Fibroblast of lung (primary cell): ENCODE measurements around the gene AFP. TPM values are rescaled to one million over a fixed set of nuclear protein-coding genes. Genes with fewer than 3 reads are reported as not detected.

Experiments
- DNase-seq, 2 donors: peaks; one replicate each; pipeline versions ENCODE4 v3.0.0 to v3.0.0-alpha.2; 2010; ENCODE audit warnings: low read depth in 2 of 2
- H2AFZ ChIP-seq: 2 replicates; pipeline ENCODE4 v1.5.1; 2012; ENCODE audit warnings: low read length, control low read depth, inconsistent platforms
- H3K27ac ChIP-seq: 2 replicates; pipeline ENCODE4 v1.5.1; 2011; ENCODE audit warnings: low read length, control low read depth; ENCODE audit not compliant: insufficient read depth
- H3K27me3 ChIP-seq: 2 replicates; pipeline ENCODE4 v1.5.1; 2011; ENCODE audit warnings: mild to moderate bottlenecking, low read length; ENCODE audit not compliant: control insufficient read depth, insufficient read depth
- H3K36me3 ChIP-seq: 2 replicates; pipeline ENCODE4 v1.5.1; 2011; ENCODE audit warnings: low read length; ENCODE audit not compliant: control insufficient read depth, insufficient read depth
- H3K4me1 ChIP-seq: 2 replicates; pipeline ENCODE4 v1.5.1; 2011; ENCODE audit warnings: low read length; ENCODE audit not compliant: control insufficient read depth, insufficient read depth; ENCODE audit errors: extremely low read depth
- H3K4me2 ChIP-seq: 2 replicates; pipeline ENCODE4 v1.5.1; 2011; ENCODE audit warnings: low read length, control low read depth; ENCODE audit not compliant: insufficient read depth; ENCODE audit errors: extremely low read depth
- H3K4me3 ChIP-seq, 4 experiments: fragments of 200-600 bp in 1 of 4; sonication (generic) in 1 of 4; replicated peaks in 1 of 4; 2 replicates each; pipeline ENCODE4 v1.5.1; 2011 to 2016; ENCODE audit warnings: low read length in 4 of 4, low read depth in 3 of 4, mild to moderate bottlenecking in 3 of 4, control low read depth in 2 of 4, inconsistent platforms in 1 of 4, mixed read lengths in 1 of 4; ENCODE audit not compliant: insufficient read depth in 1 of 4; ENCODE audit errors: control extremely low read depth in 1 of 4
- H3K79me2 ChIP-seq: 2 replicates; pipeline ENCODE4 v1.5.1; 2012; ENCODE audit warnings: mild to moderate bottlenecking, low read length, inconsistent platforms; ENCODE audit not compliant: control insufficient read depth, insufficient read depth
- H3K9ac ChIP-seq: 2 replicates; pipeline ENCODE4 v1.5.1; 2011; ENCODE audit warnings: mild to moderate bottlenecking, low read length, control low read depth; ENCODE audit not compliant: insufficient read depth
- H3K9me3 ChIP-seq: 2 replicates; pipeline ENCODE4 v1.5.1; 2012; ENCODE audit warnings: low read depth, low read length; ENCODE audit not compliant: control insufficient read depth, insufficient read depth
- H4K20me1 ChIP-seq: 2 replicates; pipeline ENCODE4 v1.5.1; 2011; ENCODE audit warnings: low read length; ENCODE audit not compliant: control insufficient read depth, insufficient read depth; ENCODE audit errors: extremely low read depth
- EZH2 ChIP-seq: IDR thresholded peaks from 2 replicates; pipeline ENCODE4 v1.5.1; 2012; ENCODE audit warnings: low read length, control low read depth, mild to moderate bottlenecking; ENCODE audit errors: missing control alignments
- polyA plus RNA-seq, 2 donors: library from polyadenylated mRNA; depleted of rRNA in 1 of 2; stranded (reverse) in 1 of 2; unstranded in 1 of 2; fragments of >200 nt; gene quantifications; 2 replicates each; pipeline ENCODE4 v1.2.1, GENCODE V29; 2011 to 2012; ENCODE audit warnings: missing spikeins in 1 of 2
- total RNA-seq: library from RNA; depleted of rRNA; stranded (reverse); fragments of >200 nt; gene quantifications from 2 replicates; pipeline ENCODE4 v1.2.1, GENCODE V29; 2014
- TF ChIP-seq, protein P1 (sequence below), 2 donors: IDR thresholded peaks in 1 of 2; conservative IDR thresholded peaks in 1 of 2; 1 replicate in 1 of 2; 2 replicates in 1 of 2; pipeline ENCODE4 v1.5.1; 2011 to 2012; ENCODE audit warnings: low read length in 2 of 2, control low read depth in 1 of 2, inconsistent platforms in 1 of 2, low read depth in 1 of 2, mild to moderate bottlenecking in 1 of 2

The AFP gene
- total and polyA plus RNA-seq, 2 donors (not counting 1 experiment from before 2014, with no cell fraction given): 0.35 to 0.83 TPM

DNA sequence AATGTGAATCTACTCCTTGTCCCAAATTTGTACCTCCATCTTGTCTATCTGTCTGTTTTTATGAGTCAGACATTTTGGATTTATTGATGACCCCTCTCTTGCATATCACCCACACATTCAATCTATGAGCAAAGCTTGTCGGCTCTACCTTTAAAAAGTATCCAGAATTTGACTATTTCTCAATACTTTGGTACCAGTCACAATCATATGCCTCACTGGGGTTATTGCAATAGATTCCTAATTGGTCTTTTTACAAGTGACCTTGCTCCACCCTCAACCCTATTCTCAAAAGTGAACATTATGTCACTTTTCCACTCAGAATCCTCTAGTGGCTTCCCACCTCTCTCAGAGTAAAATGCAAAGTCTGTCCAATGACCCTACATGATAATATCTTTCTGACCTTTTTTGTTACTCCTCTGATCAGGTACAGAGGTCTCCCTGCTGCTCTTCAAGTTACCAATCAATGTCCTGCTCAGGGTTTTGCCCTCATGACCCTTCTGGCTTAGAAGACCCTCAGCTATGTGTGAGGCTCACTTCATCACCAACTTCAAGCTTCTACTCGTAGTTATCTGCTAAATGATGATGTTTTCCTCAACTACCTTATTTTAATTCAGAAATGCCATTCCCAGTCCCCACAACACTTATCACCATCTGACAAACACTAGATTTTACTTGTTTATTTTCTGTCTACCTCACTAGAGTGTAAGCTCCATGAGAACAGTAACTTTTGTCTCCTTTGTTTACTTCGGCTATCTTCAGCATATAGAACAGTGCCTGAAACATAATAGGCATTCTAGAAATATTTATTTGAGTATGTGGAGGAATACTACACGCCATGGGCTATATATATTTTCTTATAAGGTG, 22.4 kb downstream of the AFP start:
- H3K27me3 ChIP-seq: no peaks in the 10 kb centered on the region
- no peak overlapping the region for H3K9ac ChIP-seq
- H3K4me3 ChIP-seq: no peak overlapping the region
- no peak for DNase-seq
- H4K20me1 ChIP-seq: no peaks in the 10 kb centered on the region
- no peaks in the 10 kb centered on the region for H3K4me1 ChIP-seq
- no peaks in the 10 kb centered on the region for H3K9me3 ChIP-seq
- no peaks in the 10 kb centered on the region for H3K79me2 ChIP-seq
- H3K36me3 ChIP-seq: no peaks in the 10 kb centered on the region
- no peak for TF ChIP-seq EZH2
- TF ChIP-seq, protein P1, sequence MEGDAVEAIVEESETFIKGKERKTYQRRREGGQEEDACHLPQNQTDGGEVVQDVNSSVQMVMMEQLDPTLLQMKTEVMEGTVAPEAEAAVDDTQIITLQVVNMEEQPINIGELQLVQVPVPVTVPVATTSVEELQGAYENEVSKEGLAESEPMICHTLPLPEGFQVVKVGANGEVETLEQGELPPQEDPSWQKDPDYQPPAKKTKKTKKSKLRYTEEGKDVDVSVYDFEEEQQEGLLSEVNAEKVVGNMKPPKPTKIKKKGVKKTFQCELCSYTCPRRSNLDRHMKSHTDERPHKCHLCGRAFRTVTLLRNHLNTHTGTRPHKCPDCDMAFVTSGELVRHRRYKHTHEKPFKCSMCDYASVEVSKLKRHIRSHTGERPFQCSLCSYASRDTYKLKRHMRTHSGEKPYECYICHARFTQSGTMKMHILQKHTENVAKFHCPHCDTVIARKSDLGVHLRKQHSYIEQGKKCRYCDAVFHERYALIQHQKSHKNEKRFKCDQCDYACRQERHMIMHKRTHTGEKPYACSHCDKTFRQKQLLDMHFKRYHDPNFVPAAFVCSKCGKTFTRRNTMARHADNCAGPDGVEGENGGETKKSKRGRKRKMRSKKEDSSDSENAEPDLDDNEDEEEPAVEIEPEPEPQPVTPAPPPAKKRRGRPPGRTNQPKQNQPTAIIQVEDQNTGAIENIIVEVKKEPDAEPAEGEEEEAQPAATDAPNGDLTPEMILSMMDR (conservative IDR thresholded peaks at IDR 0.05 in 1 of 2, IDR thresholded peaks at IDR 0.05 in 1 of 2; ENCODE audit: low read depth in 1 of 2, low read length in 2 of 2): no peak
- H3K27ac ChIP-seq: no peak overlapping the region
- no peak overlapping the region for H2AFZ ChIP-seq
- no peak overlapping the region for H3K4me2 ChIP-seq

GRCh38 chr4:73459048-73459421, 23.0 kb downstream of the AFP start:
- H3K36me3 ChIP-seq: no peaks in the 10 kb centered on the region
- no peaks in the 10 kb centered on the region for H3K9me3 ChIP-seq
- no peaks in the 10 kb centered on the region for H3K4me1 ChIP-seq
- no peaks in the 10 kb centered on the region for H3K79me2 ChIP-seq
- no peaks in the 10 kb centered on the region for H3K27me3 ChIP-seq
- H3K4me2 ChIP-seq: no peak overlapping the region
- TF ChIP-seq, protein P1 (conservative IDR thresholded peaks at IDR 0.05 in 1 of 2, IDR thresholded peaks at IDR 0.05 in 1 of 2; ENCODE audit: low read depth in 1 of 2, low read length in 2 of 2): no peak
- no peak for TF ChIP-seq EZH2
- no peak overlapping the region for H3K4me3 ChIP-seq
- H4K20me1 ChIP-seq: no peaks in the 10 kb centered on the region
- H2AFZ ChIP-seq: no peak overlapping the region
- H3K9ac ChIP-seq: no peak overlapping the region
- DNase-seq: no peak
- H3K27ac ChIP-seq: no peak overlapping the region

DNA sequence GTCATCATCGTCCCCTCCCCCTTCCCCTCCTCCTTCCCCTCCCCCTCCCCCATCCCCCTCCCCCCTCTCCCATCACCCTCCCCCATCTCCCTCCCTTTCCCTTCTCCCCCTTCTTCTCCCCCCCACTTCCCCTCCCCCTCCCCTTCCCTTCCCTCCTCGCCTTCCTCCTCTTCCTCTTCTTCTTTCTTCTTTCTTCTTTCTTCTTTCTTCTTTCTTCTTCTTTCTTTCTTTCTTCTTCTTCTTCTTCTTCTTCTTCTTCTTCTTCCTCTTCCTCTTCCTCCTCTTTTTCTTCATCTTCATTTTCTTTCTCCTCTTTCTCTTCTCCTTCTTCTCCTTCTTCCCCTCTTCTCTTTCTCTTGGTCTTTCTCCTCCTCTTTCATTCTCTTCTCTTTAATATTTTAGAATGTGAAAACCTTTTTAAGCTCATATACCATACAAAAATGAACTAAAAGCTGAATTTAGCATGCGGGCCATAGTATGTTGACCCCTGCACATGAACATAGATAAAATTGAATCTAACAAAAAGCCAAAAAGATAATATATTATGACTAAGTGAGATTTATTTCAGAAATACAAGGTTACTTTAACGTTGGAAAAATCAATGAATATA, 25.0 kb downstream of the AFP start:
- DNase-seq: no peak
- Histone ChIP-seq H3K4me2 (no peak overlapping the region), H3K27me3 (no peaks in the 10 kb centered on the region), H3K79me2 (no peaks in the 10 kb centered on the region), H4K20me1 (no peaks in the 10 kb centered on the region), H3K4me1 (no peaks in the 10 kb centered on the region), H3K4me3 (no peak overlapping the region), H3K27ac (no peak overlapping the region), H2AFZ (no peak overlapping the region), H3K36me3 (no peaks in the 10 kb centered on the region), H3K9ac (no peak overlapping the region), H3K9me3 (no peaks in the 10 kb centered on the region)
- TF ChIP-seq EZH2: no peak
- TF ChIP-seq, protein P1 (conservative IDR thresholded peaks at IDR 0.05 in 1 of 2, IDR thresholded peaks at IDR 0.05 in 1 of 2; ENCODE audit: low read depth in 1 of 2, low read length in 2 of 2): no peak
